HEK293 (cell line): ENCODE data around the gene FREM1.

Experiments used
- CTCF ChIP-seq: fragments of 450-650 bp; formaldehyde crosslinking; IDR thresholded peaks from 2 replicates; pipeline ENCODE4 v1.5.1; 2016; ENCODE audit warnings: missing biosample characterization, missing genetic modification characterization
- GLIS1 ChIP-seq: fragments of 450-650 bp; formaldehyde crosslinking; IDR thresholded peaks from 2 replicates; pipeline ENCODE4 v1.5.1; 2016; ENCODE audit warnings: missing biosample characterization, missing genetic modification characterization
- GLIS2 ChIP-seq: fragments of 450-650 bp; formaldehyde crosslinking; IDR thresholded peaks from 2 replicates; pipeline ENCODE4 v1.5.1; 2016; ENCODE audit warnings: missing biosample characterization, missing genetic modification characterization
- REST ChIP-seq: fragments of 450-650 bp; formaldehyde crosslinking; IDR thresholded peaks from 2 replicates; pipeline ENCODE4 v1.5.1; 2016; ENCODE audit warnings: missing biosample characterization, missing genetic modification characterization
- SP2 ChIP-seq: fragments of 450-650 bp; formaldehyde crosslinking; IDR thresholded peaks from 2 replicates; pipeline ENCODE4 v1.5.1; 2016; ENCODE audit warnings: missing biosample characterization, missing genetic modification characterization
- YY2 ChIP-seq: fragments of 450-650 bp; formaldehyde crosslinking; IDR thresholded peaks from 2 replicates; pipeline ENCODE4 v1.5.1; 2016; ENCODE audit warnings: missing biosample characterization, missing genetic modification characterization
- ZBTB26 ChIP-seq: fragments of 450-650 bp; formaldehyde crosslinking; optimal IDR thresholded peaks from 2 replicates; pipeline ENCODE3; 2016; ENCODE audit warnings: missing biosample characterization, mild to moderate bottlenecking, missing genetic modification characterization
- ZNF138 ChIP-seq: fragments of 450-650 bp; formaldehyde crosslinking; IDR thresholded peaks from 2 replicates; pipeline ENCODE4 v1.5.1; 2016; ENCODE audit warnings: missing biosample characterization, missing genetic modification characterization, borderline replicate concordance
- ZNF146 ChIP-seq: fragments of 450-650 bp; formaldehyde crosslinking; IDR thresholded peaks from 2 replicates; pipeline ENCODE4 v1.5.1; 2016; ENCODE audit warnings: missing biosample characterization, missing genetic modification characterization
- ZNF274 ChIP-seq, 2 experiments: fragments of 200-500 bp in 1 of 2; fragments of 450-650 bp in 1 of 2; sonication (Bioruptor generic) in 1 of 2; formaldehyde crosslinking in 1 of 2; IDR thresholded peaks; 2 replicates each; pipeline versions ENCODE4 v1.5.1 to v1.6.1; 2014 to 2016; ENCODE audit warnings: borderline replicate concordance in 1 of 2, inconsistent platforms in 1 of 2, low read length in 1 of 2, missing biosample characterization in 1 of 2, missing genetic modification characterization in 1 of 2
- ZNF391 ChIP-seq: fragments of 450-650 bp; formaldehyde crosslinking; IDR thresholded peaks from 2 replicates; pipeline ENCODE4 v1.5.1; 2016; ENCODE audit warnings: low read depth, missing biosample characterization, missing genetic modification characterization, borderline replicate concordance
- ZNF398 ChIP-seq: fragments of 450-650 bp; formaldehyde crosslinking; IDR thresholded peaks from 2 replicates; pipeline ENCODE4 v1.5.1; 2017; ENCODE audit warnings: missing biosample characterization, missing genetic modification characterization
- ZNF423 ChIP-seq: fragments of 450-650 bp; formaldehyde crosslinking; IDR thresholded peaks from 2 replicates; pipeline ENCODE4 v1.5.1; 2016; ENCODE audit warnings: missing biosample characterization, missing genetic modification characterization
- ZNF76 ChIP-seq: fragments of 450-650 bp; formaldehyde crosslinking; IDR thresholded peaks from 2 replicates; pipeline ENCODE4; 2016; ENCODE audit warnings: low read depth, missing biosample characterization, missing genetic modification characterization, borderline replicate concordance

- TF ChIP-seq CTCF (tag by site-specific recombination) (no peak), ZNF274 (IDR thresholded peaks at IDR 0.05; ENCODE audit: low read length) (no peak), ZNF274 (tag by site-specific recombination; IDR thresholded peaks at IDR 0.05; ENCODE audit: borderline replicate concordance) (no peak), ZNF138 (tag by site-specific recombination) (no peak), YY2 (tag by site-specific recombination) (no peak), ZNF146 (no peak), REST (tag by site-specific recombination) (no peak), ZNF76 (no peak), SP2 (tag by site-specific recombination) (no peak), ZNF391 (tag by site-specific recombination) (no peak), ZNF398 (no peak), GLIS2 (no peak), GLIS1 (no peak), ZBTB26 (tag by site-specific recombination) (no peak), ZNF423 (tag by site-specific recombination) (no peak)
Observed at GRCh38 chr9:14882090-14882489, 28.1 kb downstream of the FREM1 start.
